HCT116 (cell line): ENCODE results near the gene DDR2. TPM values are rescaled to one million over a fixed set of nuclear protein-coding genes. Genes with fewer than 3 reads are reported as not detected.

ENCODE experiments used
- ATAC-seq: fragments of 200-7000 bp; cut with Tn5 transposase; 2 replicates; pipeline ENCODE4 v1.9.1; 2020; ENCODE audit warnings: mild to moderate bottlenecking, moderate library complexity
- BruUV-seq: library from RNA; stranded (reverse); fragments of 400-500 nt; replicated peaks from 2 replicates; lab custom pipeline; 2021; lab: Mats Ljungman, UMichigan
- CTCF ChIA-PET: fragments of 300-600 bp; sonication (Branson Sonifier 250); formaldehyde crosslinking; loops from one replicate; lab custom pipeline; 2021; ENCODE audit warnings: antibody characterized with exemption; lab: Charles Lee
- POLR2A ChIA-PET: fragments of 300-600, 350-600 bp; sonication (Branson Sonifier 250); formaldehyde crosslinking; loops from one replicate; lab custom pipeline; 2021; ENCODE audit warnings: antibody characterized with exemption; lab: Charles Lee
- RAD21 ChIA-PET, 2 experiments: fragments of 300-600 bp; sonication (Branson Sonifier 250); formaldehyde crosslinking; loops; one replicate each; lab custom pipeline; 2023; ENCODE audit warnings: low total read pairs in 2 of 2; ENCODE audit not compliant: uncharacterized antibody in 2 of 2, unreplicated experiment in 2 of 2, low non-redundant PET in 1 of 2; lab: Charles Lee
- DNase-seq: peaks from one replicate; pipeline ENCODE4 v3.0.0-alpha.2; 2010; ENCODE audit warnings: low read depth, low spot score
- H2AFZ ChIP-seq: fragments of 200-600 bp; shearing (Covaris generic), sonication (generic); 2 replicates; pipeline ENCODE4 v1.6.1; 2017; ENCODE audit warnings: low read depth, mixed run types, mixed read lengths, antibody characterized with exemption, low read length; ENCODE audit not compliant: poor library complexity, severe bottlenecking
- H3K27ac ChIP-seq: 2 replicates; pipeline ENCODE4 v1.5.1; 2012; ENCODE audit warnings: low read depth, low read length
- H3K27me3 ChIP-seq: fragments of 200-600 bp; sonication (generic); 2 replicates; pipeline ENCODE4 v1.6.1; 2016; ENCODE audit warnings: mixed run types, low read length, mixed read lengths; ENCODE audit not compliant: insufficient read depth
- H3K36me3 ChIP-seq, 2 experiments: fragments of 200-500 bp in 1 of 2; fragments of 200-600 bp in 1 of 2; sonication (Bioruptor generic) in 1 of 2; sonication (generic) in 1 of 2; 2 replicates each; pipeline versions ENCODE4 v1.5.1 to v1.6.1; 2014 to 2016; ENCODE audit warnings: low read length in 2 of 2, inconsistent platforms in 1 of 2, mixed read lengths in 1 of 2, mixed run types in 1 of 2; ENCODE audit not compliant: insufficient read depth in 2 of 2, control insufficient read depth in 1 of 2
- H3K4me1 ChIP-seq, 2 experiments: fragments of 200-600 bp in 1 of 2; sonication (generic) in 1 of 2; 2 replicates each; pipeline versions ENCODE4 v1.5.1 to v1.6.1; 2012 to 2017; ENCODE audit warnings: low read length in 2 of 2, inconsistent platforms in 1 of 2, mild to moderate bottlenecking in 1 of 2, mixed read lengths in 1 of 2, mixed run types in 1 of 2, moderate library complexity in 1 of 2; ENCODE audit not compliant: insufficient read depth in 2 of 2, control insufficient read depth in 1 of 2
- H3K4me2 ChIP-seq: fragments of 200-600 bp; sonication (generic); 2 replicates; pipeline ENCODE4 v1.6.1; 2017; ENCODE audit warnings: mixed run types, low read length, mixed read lengths
- H3K4me3 ChIP-seq, 2 experiments: fragments of 200-600 bp in 1 of 2; sonication (generic) in 1 of 2; replicated peaks in 1 of 2; 2 replicates each; pipeline ENCODE4 v1.5.1; 2011 to 2016; ENCODE audit warnings: low read length in 2 of 2, control low read depth in 1 of 2, low read depth in 1 of 2, mild to moderate bottlenecking in 1 of 2, mixed read lengths in 1 of 2, mixed run types in 1 of 2
- H3K79me2 ChIP-seq: fragments of 200-600 bp; sonication (generic); 2 replicates; pipeline ENCODE4 v1.6.1; 2017; ENCODE audit warnings: mild to moderate bottlenecking, mixed run types, low read length, moderate library complexity, mixed read lengths; ENCODE audit not compliant: insufficient read depth
- H3K9ac ChIP-seq: fragments of 200-600 bp; sonication (generic); 2 replicates; pipeline ENCODE4 v1.6.1; 2016; ENCODE audit warnings: low read length, mixed read lengths
- H3K9me2 ChIP-seq: fragments of 200-600 bp; sonication (generic), shearing (Covaris generic); 2 replicates; pipeline ENCODE4 v1.6.1; 2017; ENCODE audit warnings: mixed run types, mild to moderate bottlenecking, moderate library complexity; ENCODE audit not compliant: insufficient read depth
- H3K9me3 ChIP-seq, 2 experiments: fragments of 200-500 bp in 1 of 2; fragments of 200-600 bp in 1 of 2; sonication (Bioruptor generic) in 1 of 2; sonication (generic) in 1 of 2; 2 replicates each; pipeline ENCODE4 v1.6.1; 2014 to 2017; ENCODE audit warnings: low read length in 2 of 2, mixed read lengths in 2 of 2, inconsistent platforms in 1 of 2, low read depth in 1 of 2, mild to moderate bottlenecking in 1 of 2, mixed run types in 1 of 2, moderate library complexity in 1 of 2; ENCODE audit not compliant: control insufficient read depth in 1 of 2, insufficient read depth in 1 of 2
- H4K20me1 ChIP-seq: fragments of 200-600 bp; sonication (generic), shearing (Covaris generic); 2 replicates; pipeline ENCODE4 v1.6.1; 2017; ENCODE audit warnings: mixed run types, mild to moderate bottlenecking, moderate library complexity; ENCODE audit not compliant: insufficient read depth
- ATF3 ChIP-seq: IDR thresholded peaks from 2 replicates; pipeline ENCODE4 v1.6.1; 2012
- CBX3 ChIP-seq: IDR thresholded peaks from 2 replicates; pipeline ENCODE4 v1.6.1; 2012; ENCODE audit warnings: low read depth
- CTCF ChIP-seq, 3 experiments: fragments of 200-600 bp in 1 of 3; sonication (generic) in 1 of 3; IDR thresholded peaks in 2 of 3; conservative IDR thresholded peaks in 1 of 3; 2 replicates each; pipeline ENCODE4 v1.5.1; 2012 to 2017; ENCODE audit warnings: low read depth in 2 of 3, low read length in 2 of 3, antibody characterized with exemption in 1 of 3, borderline replicate concordance in 1 of 3, control low read depth in 1 of 3, mild to moderate bottlenecking in 1 of 3, mixed read lengths in 1 of 3, mixed run types in 1 of 3, moderate library complexity in 1 of 3; ENCODE audit not compliant: insufficient read depth in 1 of 3
- EGR1 ChIP-seq: IDR thresholded peaks from 2 replicates; pipeline ENCODE4 v1.6.1; 2012; ENCODE audit warnings: low read depth
- ELF1 ChIP-seq: IDR thresholded peaks from 2 replicates; pipeline ENCODE4 v1.6.1; 2012; ENCODE audit warnings: low read depth, borderline replicate concordance
- EZH2 ChIP-seq: fragments of 200-600 bp; sonication (generic); IDR thresholded peaks from 2 replicates; pipeline ENCODE4 v1.6.1; 2017; ENCODE audit warnings: antibody characterized with exemption, mixed run types
- EZH2phosphoT487 ChIP-seq: fragments of 200-600 bp; IDR thresholded peaks from 2 replicates; pipeline ENCODE4 v1.6.1; 2018; ENCODE audit warnings: antibody characterized with exemption, borderline replicate concordance
- FOSL1 ChIP-seq: IDR thresholded peaks from 2 replicates; pipeline ENCODE4 v1.6.1; 2012; ENCODE audit warnings: low read depth
- JUND ChIP-seq: IDR thresholded peaks from 2 replicates; pipeline ENCODE4 v1.6.1; 2012
- MAX ChIP-seq: IDR thresholded peaks from 2 replicates; pipeline ENCODE4 v1.6.1; 2012
- POLR2A ChIP-seq: IDR thresholded peaks from 2 replicates; pipeline ENCODE4 v1.7.0; 2011; ENCODE audit warnings: borderline replicate concordance; ENCODE audit not compliant: insufficient read depth, insufficient read length; ENCODE audit errors: extremely low read depth
- POLR2AphosphoS5 ChIP-seq: IDR thresholded peaks from 2 replicates; pipeline ENCODE4 v1.6.1; 2011; ENCODE audit warnings: mild to moderate bottlenecking, low read depth, low read length, moderate library complexity
- REST ChIP-seq: IDR thresholded peaks from 2 replicates; pipeline ENCODE4 v1.6.1; 2012; ENCODE audit warnings: low read depth
- SIN3A ChIP-seq: IDR thresholded peaks from 2 replicates; pipeline ENCODE4 v1.6.1; 2012; ENCODE audit warnings: low read depth
- SP1 ChIP-seq: IDR thresholded peaks from 2 replicates; pipeline ENCODE4 v1.6.1; 2012; ENCODE audit warnings: low read depth
- SRF ChIP-seq: IDR thresholded peaks from 2 replicates; pipeline ENCODE4 v1.6.1; 2012; ENCODE audit warnings: low read depth
- TCF7L2 ChIP-seq: IDR thresholded peaks from 2 replicates; pipeline ENCODE4 v1.7.0; 2011; ENCODE audit warnings: borderline replicate concordance, inconsistent platforms; ENCODE audit not compliant: insufficient read depth, insufficient read length; ENCODE audit errors: extremely low read depth
- YY1 ChIP-seq: IDR thresholded peaks from 2 replicates; pipeline ENCODE4 v1.6.1; 2011; ENCODE audit warnings: low read length, low read depth, moderate library complexity, mild to moderate bottlenecking; ENCODE audit not compliant: insufficient replicate concordance; ENCODE audit errors: extremely low read depth
- ZBTB33 ChIP-seq: IDR thresholded peaks from 2 replicates; pipeline ENCODE4 v1.6.1; 2011; ENCODE audit warnings: mild to moderate bottlenecking, low read length, moderate library complexity; ENCODE audit not compliant: insufficient replicate concordance; ENCODE audit errors: extremely low read depth
- ZNF274 ChIP-seq: fragments of 200-500 bp; sonication (Bioruptor generic); IDR thresholded peaks from 2 replicates; pipeline ENCODE4 v1.6.1; 2014; ENCODE audit warnings: mild to moderate bottlenecking, low read depth, low read length, inconsistent platforms
- intact Hi-C: fragments of 100-400 bp; cut with micrococcal nuclease; formaldehyde crosslinking; loops from 2 replicates; pipeline ENCODE4 v1.10.0; 2022
- total RNA-seq: library from RNA; stranded (reverse); gene quantifications from one replicate; pipeline ENCODE4 v1.2.1, GENCODE V29; 2021; ENCODE audit not compliant: unreplicated experiment

Gene DDR2
- total RNA-seq, 1 experiment from 2014 or later = 0.84 TPM

- POLR2A ChIA-PET = no interaction called here
- CTCF ChIA-PET = no interaction called here
- intact Hi-C loops = no loop called here
Measured at GRCh38 chr1:162708286-162708685, 76.0 kb downstream of the DDR2 start.

More at GRCh38 chr1:162708286-162708685, 76.0 kb downstream of the DDR2 start:
- H2AFZ ChIP-seq = no peak overlapping the region
- H3K9ac ChIP-seq = no peak overlapping the region
- no peak for DNase-seq
- ATAC-seq = no peak
- H3K27me3 ChIP-seq = no peaks in the 10 kb centered on the region
- no peak overlapping the region for H3K4me2 ChIP-seq
- TF ChIP-seq ZNF274 = no peak
- no peak for TF ChIP-seq YY1
- no peak for TF ChIP-seq EZH2
- TF ChIP-seq CBX3 = no peak
- TF ChIP-seq SRF = no peak
- no peak for TF ChIP-seq ATF3
- TF ChIP-seq FOSL1 = no peak
- no peak for TF ChIP-seq SIN3A
- TF ChIP-seq POLR2A = no peak
- TF ChIP-seq EGR1 = no peak
- TF ChIP-seq JUND = no peak
- TF ChIP-seq ELF1 = no peak
- TF ChIP-seq MAX = no peak
- no peak for TF ChIP-seq SP1
- TF ChIP-seq TCF7L2 = no peak
- no peak for TF ChIP-seq EZH2phosphoT487
- TF ChIP-seq REST = no peak
- no peak for TF ChIP-seq POLR2AphosphoS5
- TF ChIP-seq CTCF (IDR thresholded peaks at IDR 0.05 in 2 of 3, conservative IDR thresholded peaks at IDR 0.05 in 1 of 3; ENCODE audit: borderline replicate concordance in 1 of 3, insufficient read depth in 1 of 3, low read depth in 2 of 3, low read length in 2 of 3) = no peak
- no peak for TF ChIP-seq ZBTB33
- RAD21 ChIA-PET = no interaction called here
- no peak overlapping the region for H3K27ac ChIP-seq
- no peaks in the 10 kb centered on the region for H3K79me2 ChIP-seq
- no peak overlapping the region for H3K4me3 ChIP-seq
- H3K4me1 ChIP-seq = no peaks in the 10 kb centered on the region
- H3K9me2 ChIP-seq = no peaks in the 10 kb centered on the region
- no peaks in the 10 kb centered on the region for H3K36me3 ChIP-seq
- BruUV-seq = no TSS peak
- H4K20me1 ChIP-seq = no peaks in the 10 kb centered on the region
- H3K9me3 ChIP-seq = no peaks in the 10 kb centered on the region
